ENCODE data around the gene MPV17. TPM values are rescaled to one million over a fixed set of nuclear protein-coding genes. Genes with fewer than 3 reads are reported as not detected.

Gene MPV17
- total and polyA plus RNA-seq, 2 of the 13 experiments (the other 11 are each of a cell fraction or from before 2014, with no cell fraction given), result 48.9 to 129 TPM

DNA sequence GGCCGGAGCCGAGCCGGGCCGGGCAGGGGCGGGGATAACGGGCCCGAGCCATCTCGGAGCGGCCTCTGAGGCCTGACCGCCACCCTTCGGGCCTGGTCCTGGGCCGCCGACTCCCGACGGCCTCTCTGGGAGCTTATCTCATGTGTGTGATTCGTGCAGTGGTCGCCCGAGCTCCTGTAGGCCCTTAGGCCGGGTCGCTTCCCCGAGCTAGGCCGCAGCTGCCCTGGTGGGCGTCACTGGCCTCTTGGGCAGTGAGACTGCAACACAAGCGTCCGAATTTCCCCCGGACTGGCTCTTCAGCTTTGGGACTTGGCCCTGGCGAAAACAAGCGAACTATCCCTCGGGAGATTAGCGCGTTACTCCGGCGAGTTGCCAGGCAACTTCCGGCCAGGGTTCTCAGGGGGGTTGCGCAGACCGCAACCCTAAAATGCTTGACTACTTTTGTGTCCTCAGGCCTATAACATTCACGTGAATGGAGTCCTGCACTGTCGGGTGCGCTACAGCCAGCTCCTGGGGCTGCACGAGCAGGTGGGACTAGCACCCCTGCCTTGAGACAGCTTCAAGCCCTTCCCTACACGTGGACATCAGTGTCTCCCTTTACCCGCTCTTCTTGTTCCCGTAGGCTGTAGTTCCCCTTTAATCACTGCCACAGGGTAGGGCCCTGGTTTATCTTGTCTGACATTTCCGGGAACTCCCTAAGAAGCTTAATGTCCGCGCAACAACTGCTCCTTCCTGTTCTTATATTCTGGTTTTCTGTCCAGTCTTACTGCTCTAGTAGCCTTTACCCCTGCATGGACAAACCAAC lies 48.1 kb upstream of the MPV17 start (continued):
- TF ChIP-seq, protein P1, sequence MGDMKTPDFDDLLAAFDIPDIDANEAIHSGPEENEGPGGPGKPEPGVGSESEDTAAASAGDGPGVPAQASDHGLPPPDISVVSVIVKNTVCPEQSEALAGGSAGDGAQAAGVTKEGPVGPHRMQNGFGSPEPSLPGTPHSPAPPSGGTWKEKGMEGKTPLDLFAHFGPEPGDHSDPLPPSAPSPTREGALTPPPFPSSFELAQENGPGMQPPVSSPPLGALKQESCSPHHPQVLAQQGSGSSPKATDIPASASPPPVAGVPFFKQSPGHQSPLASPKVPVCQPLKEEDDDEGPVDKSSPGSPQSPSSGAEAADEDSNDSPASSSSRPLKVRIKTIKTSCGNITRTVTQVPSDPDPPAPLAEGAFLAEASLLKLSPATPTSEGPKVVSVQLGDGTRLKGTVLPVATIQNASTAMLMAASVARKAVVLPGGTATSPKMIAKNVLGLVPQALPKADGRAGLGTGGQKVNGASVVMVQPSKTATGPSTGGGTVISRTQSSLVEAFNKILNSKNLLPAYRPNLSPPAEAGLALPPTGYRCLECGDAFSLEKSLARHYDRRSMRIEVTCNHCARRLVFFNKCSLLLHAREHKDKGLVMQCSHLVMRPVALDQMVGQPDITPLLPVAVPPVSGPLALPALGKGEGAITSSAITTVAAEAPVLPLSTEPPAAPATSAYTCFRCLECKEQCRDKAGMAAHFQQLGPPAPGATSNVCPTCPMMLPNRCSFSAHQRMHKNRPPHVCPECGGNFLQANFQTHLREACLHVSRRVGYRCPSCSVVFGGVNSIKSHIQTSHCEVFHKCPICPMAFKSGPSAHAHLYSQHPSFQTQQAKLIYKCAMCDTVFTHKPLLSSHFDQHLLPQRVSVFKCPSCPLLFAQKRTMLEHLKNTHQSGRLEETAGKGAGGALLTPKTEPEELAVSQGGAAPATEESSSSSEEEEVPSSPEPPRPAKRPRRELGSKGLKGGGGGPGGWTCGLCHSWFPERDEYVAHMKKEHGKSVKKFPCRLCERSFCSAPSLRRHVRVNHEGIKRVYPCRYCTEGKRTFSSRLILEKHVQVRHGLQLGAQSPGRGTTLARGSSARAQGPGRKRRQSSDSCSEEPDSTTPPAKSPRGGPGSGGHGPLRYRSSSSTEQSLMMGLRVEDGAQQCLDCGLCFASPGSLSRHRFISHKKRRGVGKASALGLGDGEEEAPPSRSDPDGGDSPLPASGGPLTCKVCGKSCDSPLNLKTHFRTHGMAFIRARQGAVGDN (CRISPR knock-in tag; IDR thresholded peaks at IDR 0.05), result peak; percentile 64
- no peak for TF ChIP-seq TCF7L2 (IDR thresholded peaks at IDR 0.05; ENCODE audit: low read depth, low read length)
- TF ChIP-seq ZNF564 (CRISPR knock-in tag; IDR thresholded peaks at IDR 0.05), result no peak
- no peak for TF ChIP-seq ZNF567 (CRISPR knock-in tag; IDR thresholded peaks at IDR 0.05; ENCODE audit: borderline replicate concordance)
- no peak for TF ChIP-seq SRSF4 (IDR thresholded peaks at IDR 0.05; ENCODE audit: low read depth, low read length, poor library complexity, severe bottlenecking)
- TF ChIP-seq, protein P2, sequence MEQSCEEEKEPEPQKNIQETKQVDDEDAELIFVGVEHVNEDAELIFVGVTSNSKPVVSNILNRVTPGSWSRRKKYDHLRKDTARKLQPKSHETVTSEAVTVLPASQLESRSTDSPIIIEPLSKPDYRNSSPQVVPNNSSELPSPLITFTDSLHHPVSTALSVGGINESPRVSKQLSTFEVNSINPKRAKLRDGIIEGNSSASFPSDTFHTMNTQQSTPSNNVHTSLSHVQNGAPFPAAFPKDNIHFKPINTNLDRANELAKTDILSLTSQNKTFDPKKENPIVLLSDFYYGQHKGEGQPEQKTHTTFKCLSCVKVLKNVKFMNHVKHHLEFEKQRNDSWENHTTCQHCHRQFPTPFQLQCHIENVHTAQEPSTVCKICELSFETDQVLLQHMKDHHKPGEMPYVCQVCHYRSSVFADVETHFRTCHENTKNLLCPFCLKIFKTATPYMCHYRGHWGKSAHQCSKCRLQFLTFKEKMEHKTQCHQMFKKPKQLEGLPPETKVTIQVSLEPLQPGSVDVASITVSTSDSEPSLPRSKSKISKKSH (CRISPR knock-in tag; IDR thresholded peaks at IDR 0.05; ENCODE audit: borderline replicate concordance), result no peak; the same call in 1 of the 2 replicates
- TF ChIP-seq, protein P3, sequence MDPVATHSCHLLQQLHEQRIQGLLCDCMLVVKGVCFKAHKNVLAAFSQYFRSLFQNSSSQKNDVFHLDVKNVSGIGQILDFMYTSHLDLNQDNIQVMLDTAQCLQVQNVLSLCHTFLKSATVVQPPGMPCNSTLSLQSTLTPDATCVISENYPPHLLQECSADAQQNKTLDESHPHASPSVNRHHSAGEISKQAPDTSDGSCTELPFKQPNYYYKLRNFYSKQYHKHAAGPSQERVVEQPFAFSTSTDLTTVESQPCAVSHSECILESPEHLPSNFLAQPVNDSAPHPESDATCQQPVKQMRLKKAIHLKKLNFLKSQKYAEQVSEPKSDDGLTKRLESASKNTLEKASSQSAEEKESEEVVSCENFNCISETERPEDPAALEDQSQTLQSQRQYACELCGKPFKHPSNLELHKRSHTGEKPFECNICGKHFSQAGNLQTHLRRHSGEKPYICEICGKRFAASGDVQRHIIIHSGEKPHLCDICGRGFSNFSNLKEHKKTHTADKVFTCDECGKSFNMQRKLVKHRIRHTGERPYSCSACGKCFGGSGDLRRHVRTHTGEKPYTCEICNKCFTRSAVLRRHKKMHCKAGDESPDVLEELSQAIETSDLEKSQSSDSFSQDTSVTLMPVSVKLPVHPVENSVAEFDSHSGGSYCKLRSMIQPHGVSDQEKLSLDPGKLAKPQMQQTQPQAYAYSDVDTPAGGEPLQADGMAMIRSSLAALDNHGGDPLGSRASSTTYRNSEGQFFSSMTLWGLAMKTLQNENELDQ (CRISPR knock-in tag; IDR thresholded peaks at IDR 0.05; ENCODE audit: borderline replicate concordance), result no peak
- TF ChIP-seq, protein P4, sequence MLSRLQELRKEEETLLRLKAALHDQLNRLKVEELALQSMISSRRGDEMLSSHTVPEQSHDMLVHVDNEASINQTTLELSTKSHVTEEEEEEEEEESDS (CRISPR knock-in tag; IDR thresholded peaks at IDR 0.05; ENCODE audit: borderline replicate concordance), result 0 out of 2 replicates have a peak, but pooled peaks have one; percentile 5
- TF ChIP-seq U2AF2 (IDR thresholded peaks at IDR 0.05; ENCODE audit: low read depth, low read length), result no peak
- TF ChIP-seq ZNF670 (CRISPR knock-in tag; IDR thresholded peaks at IDR 0.05; ENCODE audit: borderline replicate concordance), result peak; percentile 6; the same call in 1 of the 2 replicates
- no peak for TF ChIP-seq ZBTB38 (CRISPR knock-in tag; IDR thresholded peaks at IDR 0.05)
- no peak for TF ChIP-seq MYC (CRISPR knock-in tag; IDR thresholded peaks at IDR 0.05; ENCODE audit: borderline replicate concordance)
- TF ChIP-seq, protein P5, sequence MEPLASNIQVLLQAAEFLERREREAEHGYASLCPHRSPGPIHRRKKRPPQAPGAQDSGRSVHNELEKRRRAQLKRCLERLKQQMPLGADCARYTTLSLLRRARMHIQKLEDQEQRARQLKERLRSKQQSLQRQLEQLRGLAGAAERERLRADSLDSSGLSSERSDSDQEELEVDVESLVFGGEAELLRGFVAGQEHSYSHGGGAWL (CRISPR knock-in tag; IDR thresholded peaks at IDR 0.05), result 0 out of 2 replicates have a peak, but pooled peaks have one; percentile 20
- no peak for TF ChIP-seq PCBP2 (optimal IDR thresholded peaks at IDR 0.05; ENCODE audit: low read depth, low read length, poor library complexity, severe bottlenecking)
- no peak for TF ChIP-seq MTF2 (CRISPR knock-in tag; IDR thresholded peaks at IDR 0.05; ENCODE audit: borderline replicate concordance)
- TF ChIP-seq HOXD1 (CRISPR knock-in tag; IDR thresholded peaks at IDR 0.05), result no peak
- TF ChIP-seq ZNF619 (CRISPR knock-in tag; IDR thresholded peaks at IDR 0.05), result no peak
- TF ChIP-seq HMG20A (CRISPR knock-in tag; IDR thresholded peaks at IDR 0.05; ENCODE audit: borderline replicate concordance), result no peak; the same call in 1 of the 2 replicates
- TF ChIP-seq NR3C1 (CRISPR knock-in tag; IDR thresholded peaks at IDR 0.05), result no peak
- peak; percentile 47; the same call in 1 of the 2 replicates for TF ChIP-seq ZNF768 (CRISPR knock-in tag; IDR thresholded peaks at IDR 0.05)
- TF ChIP-seq MXD4 (CRISPR knock-in tag; IDR thresholded peaks at IDR 0.05), result peak; percentile 35; the same call in 1 of the 2 replicates

All from HepG2 (cell line).